ENCODE data around the gene VPS41.

GRCh38 chr7:38920731-38921130 is 11.7 kb upstream of the VPS41 start:
- TF ChIP-seq CTCF (IDR thresholded peaks at IDR 0.05 in 8 of 11, conservative IDR thresholded peaks at IDR 0.05 in 3 of 11) (no peak), POLR2AphosphoS5 (IDR thresholded peaks at IDR 0.05) (no peak), POLR2A (IDR thresholded peaks at IDR 0.05) (no peak)
